Subcutaneous adipose tissue (tissue), 4 donors: ENCODE results near the gene TMEM51. TPM values are rescaled to one million over a fixed set of nuclear protein-coding genes. Genes with fewer than 3 reads are reported as not detected.

Experiments
- CTCF ChIP-seq: fragments of 450-650 bp; IDR thresholded peaks from one replicate; pipeline ENCODE4 v1.5.1; 2016; ENCODE audit warnings: low read depth, mild to moderate bottlenecking, control low read depth, antibody characterized with exemption, moderate library complexity
- total RNA-seq, 4 donors: library from RNA; depleted of rRNA; stranded (reverse); fragments of >200 nt; gene quantifications; one replicate each; pipeline ENCODE4 v1.1.0, GENCODE V29; 2016

Gene TMEM51
- total RNA-seq, 4 donors from 2014 or later, result 0.94 to 8.5 (median 1.1) TPM

GRCh38 chr1:15242766-15243165, 89.2 kb downstream of the TMEM51 start:
- TF ChIP-seq CTCF, result no peak

DNA sequence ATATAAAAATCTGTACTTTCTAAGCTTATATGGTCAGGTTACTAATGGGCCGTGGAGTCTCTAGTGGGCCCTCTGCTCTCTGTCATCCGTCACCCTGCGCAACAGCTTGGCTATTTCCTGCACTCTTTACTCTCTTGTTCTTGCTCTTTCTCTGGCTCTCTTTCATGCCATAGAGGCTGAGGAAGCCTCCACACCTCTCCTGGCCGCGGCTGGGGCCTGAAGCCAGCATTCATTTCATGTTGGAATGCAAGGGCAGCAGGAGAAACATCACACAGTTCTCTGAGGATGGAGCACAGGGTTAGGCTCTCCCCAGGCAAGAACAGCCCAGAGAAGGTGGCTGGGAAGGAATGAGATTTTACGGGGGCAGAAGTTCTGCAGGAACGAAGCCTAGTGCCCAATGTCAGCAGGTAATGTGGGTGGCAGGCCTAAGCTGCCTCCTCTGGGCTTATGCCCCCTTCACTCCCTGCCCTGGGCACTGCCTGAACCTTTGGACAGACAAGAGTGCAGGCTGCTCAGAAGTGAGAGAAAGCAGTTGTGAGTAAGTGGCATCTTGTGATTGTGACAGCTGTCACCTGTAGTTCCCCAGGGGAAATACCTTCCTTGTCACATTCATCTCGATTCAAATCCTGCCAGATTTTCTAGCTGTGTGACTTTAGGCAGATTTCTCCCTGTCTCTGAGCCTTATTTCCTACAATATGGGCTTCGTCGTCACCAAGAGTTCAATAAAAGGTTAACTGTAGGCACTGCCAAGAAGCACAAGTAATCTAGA, 89.9 kb downstream of the TMEM51 start:
- TF ChIP-seq CTCF, result no peak

GRCh38 chr1:15244813-15245212, 91.3 kb downstream of the TMEM51 start:
- no peak for TF ChIP-seq CTCF

DNA sequence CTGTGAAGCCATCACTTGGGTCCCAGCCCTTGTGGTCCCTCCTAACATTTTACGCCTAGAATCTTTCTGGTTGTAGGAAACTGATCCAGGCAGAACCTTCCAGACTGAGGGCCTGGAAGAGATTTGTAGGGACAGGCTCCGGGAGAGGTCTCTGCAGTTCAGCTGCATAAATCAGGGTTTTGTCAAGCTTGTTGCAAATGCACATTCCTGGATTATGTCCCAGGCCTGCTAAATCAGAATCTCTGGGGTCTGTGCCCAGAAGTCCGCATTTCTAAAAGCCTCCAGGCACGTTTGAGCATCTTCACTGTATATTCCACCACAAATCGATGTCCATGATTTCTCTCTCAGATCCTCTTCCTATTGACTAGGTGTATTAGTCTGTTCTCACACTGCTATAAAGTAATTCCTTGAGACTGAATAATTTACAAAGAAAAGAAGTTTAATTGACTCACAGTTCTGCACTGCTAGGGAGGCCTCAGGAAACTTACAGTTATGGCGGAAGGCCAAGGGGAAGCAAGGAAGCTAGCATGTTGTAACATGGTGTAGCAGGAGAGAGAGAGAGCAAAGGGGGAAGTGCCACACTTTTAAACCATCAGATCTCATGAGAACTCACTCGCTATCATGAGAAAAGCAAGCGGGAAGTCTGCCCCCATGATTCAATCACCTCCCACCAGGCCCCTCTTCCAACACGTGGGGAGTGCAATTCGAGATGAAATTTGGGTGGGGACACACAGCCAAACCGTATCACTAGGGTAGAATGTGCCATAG, 92.2 kb downstream of the TMEM51 start:
- TF ChIP-seq CTCF, result no peak

DNA sequence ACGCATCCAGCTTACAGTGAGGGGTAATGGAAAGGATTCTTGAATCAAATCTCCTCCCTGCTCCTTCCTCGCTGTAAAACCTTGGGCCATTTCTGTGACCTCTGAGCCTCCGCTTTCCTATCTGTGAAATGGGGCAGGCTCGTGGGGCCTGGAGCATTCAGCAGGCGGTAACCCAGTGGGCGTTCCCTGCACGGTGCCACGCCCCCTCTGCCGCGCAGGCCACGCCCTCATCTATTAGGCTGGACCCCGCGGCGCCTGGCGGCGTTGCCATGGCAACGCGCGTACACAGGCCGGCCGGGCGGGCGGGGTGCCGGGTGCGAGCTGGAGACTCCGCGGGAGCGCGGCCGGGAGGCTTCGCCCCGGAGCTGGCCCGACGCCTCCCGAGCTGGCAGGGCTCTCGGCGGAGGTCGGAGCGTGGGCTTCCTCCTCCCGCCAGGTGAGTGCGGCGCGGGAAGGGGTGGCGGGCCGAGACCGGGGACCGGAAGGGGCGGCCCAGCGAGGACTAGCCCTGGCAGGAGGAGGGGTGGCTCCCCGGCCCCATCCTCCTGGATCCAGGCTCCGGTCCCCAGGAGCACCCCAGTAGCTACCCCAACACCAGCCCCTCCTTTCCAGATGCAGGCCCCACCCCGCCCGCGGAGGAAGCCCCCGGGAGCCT, 93.5 kb downstream of the TMEM51 start, which contains the start of gene FHAD1:
Gene FHAD1 (plus strand): TSS at position 264 of the 655 bp plus-strand sequence. CDS start 4,562 bp downstream, outside the sequence.
- TF ChIP-seq CTCF, result no peak

- no peak for TF ChIP-seq CTCF
Observed at GRCh38 chr1:15248216-15248615, 94.7 kb downstream of the TMEM51 start.

- no peak for TF ChIP-seq CTCF
Observed at GRCh38 chr1:15249081-15249480, 95.5 kb downstream of the TMEM51 start.
